GM12878 (cell line): ENCODE data around the gene CRNKL1. TPM values are rescaled to one million over a fixed set of nuclear protein-coding genes. Genes with fewer than 3 reads are reported as not detected.

Experiments
- ATAC-seq: fragments of 200-7000 bp; cut with Tn5 transposase; 3 replicates; pipeline ENCODE4 v1.9.1; 2020; ENCODE audit warnings: mild to moderate bottlenecking, moderate library complexity
- BruUV-seq: library from RNA; stranded (reverse); fragments of 400-500 nt; replicated peaks from 2 replicates; lab custom pipeline; 2021; lab: Mats Ljungman, UMichigan
- CTCF ChIA-PET: fragments of 300-600 bp; sonication (Branson Sonifier 250); formaldehyde crosslinking; extraction: SDS; loops from one replicate; lab custom pipeline; 2021; ENCODE audit warnings: inconsistent platforms; lab: Yijun Ruan, JAX
- POLR2A ChIA-PET: fragments of 350-600 bp; formaldehyde crosslinking; extraction: SDS; loops from one replicate; lab custom pipeline; 2021; ENCODE audit warnings: inconsistent platforms; lab: Charles Lee
- RAD21 ChIA-PET: fragments of 300-600 bp; sonication (Branson Sonifier 250); formaldehyde crosslinking; loops from one replicate; lab custom pipeline; 2023; ENCODE audit warnings: antibody characterized with exemption; ENCODE audit not compliant: unreplicated experiment; lab: Charles Lee
- SMC1A ChIA-PET: fragments of 300-600 bp; sonication (Branson Sonifier 250); formaldehyde crosslinking; loops from one replicate; lab custom pipeline; 2023; ENCODE audit not compliant: unreplicated experiment, uncharacterized antibody; lab: Charles Lee
- DNase-seq: peaks from one replicate; pipeline ENCODE4 v3.0.0-alpha.2; 2011; ENCODE audit warnings: low read depth, low spot score
- FAIRE-seq: peaks from 3 replicates; lab custom pipeline; 2011; peaks lifted over from hg19 to GRCh38; lab: Jason Lieb, UNC
- H2AFZ ChIP-seq: 2 replicates; pipeline ENCODE4 v1.6.0; 2011; ENCODE audit warnings: low read depth, low read length, control low read depth; ENCODE audit not compliant: control insufficient read depth
- H3K27ac ChIP-seq: 2 replicates; pipeline ENCODE4 v1.5.1; 2011; ENCODE audit warnings: control low read depth; ENCODE audit not compliant: control insufficient read depth, insufficient read depth
- H3K27me3 ChIP-seq, 2 experiments: replicated peaks in 1 of 2; 2 replicates each; pipeline versions ENCODE4 v1.6.0 to v1.6.1; 2011; ENCODE audit warnings: low read length in 1 of 2; ENCODE audit not compliant: control insufficient read depth in 2 of 2, insufficient read depth in 2 of 2
- H3K36me3 ChIP-seq, 2 experiments: 2 replicates each; pipeline ENCODE4 v1.5.1; 2011; ENCODE audit warnings: low read length in 1 of 2; ENCODE audit not compliant: control insufficient read depth in 2 of 2, insufficient read depth in 2 of 2
- H3K4me1 ChIP-seq: 2 replicates; pipeline ENCODE4 v1.6.1; 2011; ENCODE audit warnings: mild to moderate bottlenecking, low read length, moderate library complexity, mixed read lengths; ENCODE audit not compliant: control insufficient read depth, insufficient read depth
- H3K4me2 ChIP-seq: 2 replicates; pipeline ENCODE4 v1.6.0; 2011; ENCODE audit warnings: control low read depth; ENCODE audit not compliant: control insufficient read depth, insufficient read depth
- H3K4me3 ChIP-seq: fragments of 200-600 bp; sonication (generic); 2 replicates; pipeline ENCODE4 v1.5.1; 2016
- H3K79me2 ChIP-seq: 2 replicates; pipeline ENCODE4 v1.6.0; 2011; ENCODE audit warnings: low read length; ENCODE audit not compliant: control insufficient read depth, insufficient read depth
- H3K9ac ChIP-seq: 2 replicates; pipeline ENCODE4 v1.8.0; 2011; ENCODE audit warnings: low read length, control low read depth, mixed read lengths; ENCODE audit not compliant: control insufficient read depth, insufficient read depth
- H3K9me3 ChIP-seq: replicated peaks from 3 replicates; pipeline ENCODE4 v1.5.1; 2011; ENCODE audit warnings: mild to moderate bottlenecking, low read length; ENCODE audit not compliant: control insufficient read depth, insufficient read depth
- H4K20me1 ChIP-seq: 2 replicates; pipeline ENCODE4 v1.6.0; 2011; ENCODE audit not compliant: control insufficient read depth, insufficient read depth
- BCL3 ChIP-seq: IDR thresholded peaks from 2 replicates; pipeline ENCODE4 v1.6.1; 2011; ENCODE audit warnings: borderline replicate concordance, low read depth, mild to moderate bottlenecking, moderate library complexity, low read length; ENCODE audit not compliant: insufficient read depth, poor library complexity, severe bottlenecking
- CHD4 ChIP-seq: fragments of 200-600 bp; sonication (generic); IDR thresholded peaks from 2 replicates; pipeline ENCODE4 v1.6.1; 2016; ENCODE audit warnings: mild to moderate bottlenecking
- EP300 ChIP-seq, 2 experiments: fragments of 150-350 bp in 1 of 2; IDR thresholded peaks; 2 replicates each; pipeline ENCODE4 v1.6.1; 2011 to 2012; ENCODE audit warnings: low read depth in 2 of 2, low read length in 2 of 2, borderline replicate concordance in 1 of 2, improper control_type of control experiment in 1 of 2, inconsistent platforms in 1 of 2; ENCODE audit not compliant: control insufficient read depth in 1 of 2
- MXI1 ChIP-seq: fragments of 150-350 bp; IDR thresholded peaks from 2 replicates; pipeline ENCODE4 v1.6.1; 2011; ENCODE audit warnings: low read depth, mild to moderate bottlenecking, inconsistent platforms, low read length, improper control_type of control experiment
- NFIC ChIP-seq: IDR thresholded peaks from 2 replicates; pipeline ENCODE4 v1.6.1; 2012; ENCODE audit warnings: low read depth, mild to moderate bottlenecking, inconsistent platforms, low read length, moderate library complexity
- RAD21 ChIP-seq: IDR thresholded peaks from 2 replicates; pipeline ENCODE4 v1.6.1; 2011; ENCODE audit warnings: mild to moderate bottlenecking, low read depth, low read length, moderate library complexity; ENCODE audit not compliant: insufficient read depth
- SMAD5 ChIP-seq: IDR thresholded peaks from 2 replicates; pipeline ENCODE4 v1.6.1; 2016; ENCODE audit warnings: antibody characterized with exemption, low read depth
- USF1 ChIP-seq: IDR thresholded peaks from 2 replicates; pipeline ENCODE4 v1.6.1; 2011; ENCODE audit warnings: borderline replicate concordance, low read depth, mild to moderate bottlenecking, moderate library complexity, mixed read lengths, low read length; ENCODE audit not compliant: insufficient read depth; ENCODE audit errors: extremely low read length
- ZBTB4 ChIP-seq: fragments of 450-650 bp; formaldehyde crosslinking; IDR thresholded peaks from 2 replicates; pipeline ENCODE4 v1.4.0; 2022; ENCODE audit warnings: mild to moderate bottlenecking, moderate library complexity
- ZNF274 ChIP-seq: IDR thresholded peaks from one replicate; pipeline ENCODE4 v1.8.0; 2011; ENCODE audit not compliant: insufficient read length, insufficient read depth
- ZZZ3 ChIP-seq: IDR thresholded peaks from 2 replicates; pipeline ENCODE4 v1.6.1; 2011; ENCODE audit warnings: low read depth; ENCODE audit not compliant: control insufficient read depth, insufficient read length
- WGBS: methylation state at CpG from one replicate; pipeline ENCODE4 v1.1.6; 2016; ENCODE audit warnings: low lambda C conversion rate; ENCODE audit not compliant: insufficient replicate concordance, insufficient coverage; ENCODE audit errors: missing lambda C conversion rate; 5-methylcytosine and 5-hydroxymethylcytosine counted together
- in situ Hi-C: fragments of 300-500 bp; cut with MboI; formaldehyde crosslinking; loops from 9 replicates; pipeline ENCODE4 v1.14.3; 2018; ENCODE audit warnings: mixed read lengths
- intact Hi-C: fragments of 100-400 bp; cut with micrococcal nuclease; formaldehyde crosslinking; loops from one replicate; pipeline ENCODE4 v1.14.2; 2022; ENCODE audit not compliant: unreplicated experiment
- polyA plus RNA-seq, 11 experiments: library from polyadenylated mRNA; depleted of rRNA in 4 of 11; unstranded in 6 of 11; stranded (reverse) in 5 of 11; fragments of >200 nt; fragmentation: Nextera tagmentation in 4 of 11; fragmentation: Illumina TruSeq in 1 of 11; extraction: Ambion mirVana in 4 of 11; extraction: Trizol in 1 of 11; gene quantifications; 1 replicate in 1 of 11; 2 replicates in 10 of 11; pipeline versions ENCODE4 v1.2.1 to v1.2.3, GENCODE V29; 2011 to 2016; ENCODE audit warnings: inconsistent platforms in 2 of 11, missing spikeins in 2 of 11, low read depth in 1 of 11
- total RNA-seq, 4 experiments: library from RNA; depleted of rRNA in 3 of 4; stranded (reverse); fragments of >200 nt in 3 of 4; fragmentation: Illumina TruSeq in 1 of 4; extraction: Trizol in 1 of 4; gene quantifications; 2 replicates each; pipeline versions ENCODE4 v1.2.1 to v1.2.3, GENCODE V29; 2013 to 2021
- TF ChIP-seq, protein P1 (sequence below): IDR thresholded peaks from 2 replicates; pipeline ENCODE4 v1.6.1; 2011; ENCODE audit warnings: low read depth, low read length, improper control_type of control experiment, borderline replicate concordance
- TF ChIP-seq, protein P2 (sequence below): IDR thresholded peaks from 2 replicates; pipeline ENCODE4 v1.6.1; 2012; ENCODE audit warnings: low read depth, low read length, improper control_type of control experiment
- TF ChIP-seq, protein P3 (sequence below): fragments of 150-350 bp; IDR thresholded peaks from 2 replicates; pipeline ENCODE4 v1.6.1; 2014; ENCODE audit warnings: mild to moderate bottlenecking, low read depth, low read length

Gene CRNKL1
- total and polyA plus RNA-seq, 10 of the 15 experiments (the other 5 are each of a cell fraction or from before 2014, with no cell fraction given): 9.5 to 28.4 (median 17.5) TPM

DNA sequence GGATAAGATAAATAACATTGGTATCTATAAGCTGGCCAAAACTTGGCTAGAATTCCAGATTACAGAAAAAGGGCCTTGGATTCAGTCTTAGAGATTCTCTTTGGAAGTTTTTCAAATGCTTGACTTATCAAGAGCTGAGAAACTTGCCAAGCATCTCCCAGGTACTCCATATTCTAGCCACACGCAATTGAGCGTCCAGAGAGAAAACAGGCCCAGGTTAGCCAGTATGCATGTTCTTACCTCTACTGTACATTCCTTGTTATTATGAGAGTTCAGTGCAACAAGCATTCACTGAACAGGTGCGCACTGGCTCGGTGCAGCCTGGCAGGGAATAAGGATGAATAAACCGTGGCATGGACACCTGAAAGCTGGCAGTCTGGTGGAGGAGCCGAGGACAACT, 13.7 kb downstream of the CRNKL1 start:
- Histone ChIP-seq H4K20me1 (no peaks in the 10 kb centered on the region), H3K36me3 (peaks cover 5 to 26% of the 10 kb centered on the region in 2 experiments), H3K79me2 (no peaks in the 10 kb centered on the region), H3K4me1 (no peaks in the 10 kb centered on the region), H2AFZ (no peak overlapping the region), H3K27me3 (no peaks in the 10 kb centered on the region), H3K9me3 (no peaks in the 10 kb centered on the region), H3K4me2 (no peak overlapping the region), H3K27ac (no peak overlapping the region), H3K4me3 (no peak overlapping the region), H3K9ac (no peak overlapping the region)
- in situ Hi-C loops: no loop called here
- no peak for FAIRE-seq
- DNase-seq: no peak
- ChIA-PET RAD21 (no interaction called here), CTCF (interaction anchor here (1.0 kb wide), 1 partner anchor 12 kb away, joined by 3 read pairs; no protein-coding TSS in a partner anchor), POLR2A (interaction anchor here (0.6 kb wide), 1 partner anchor 357 kb away, joined by 3 read pairs; no protein-coding TSS in a partner anchor), SMC1A (no interaction called here)
- WGBS: 97% methylated on average over 6 of the region's 6 CpGs
- BruUV-seq: no TSS peak
- intact Hi-C loops: no loop called here
- ATAC-seq: no peak
- TF ChIP-seq ZBTB4 (CRISPR knock-in tag) (no peak), SMAD5 (no peak), ZZZ3 (no peak), BCL3 (no peak), CHD4 (no peak), MXI1 (no peak), EP300 (IDR thresholded peaks at IDR 0.05; ENCODE audit: borderline replicate concordance in 1 of 2, control insufficient read depth in 1 of 2, low read depth in 2 of 2, low read length in 2 of 2) (no peak), NFIC (no peak), USF1 (no peak), ZNF274 (no peak), RAD21 (no peak)
- TF ChIP-seq, protein P1, sequence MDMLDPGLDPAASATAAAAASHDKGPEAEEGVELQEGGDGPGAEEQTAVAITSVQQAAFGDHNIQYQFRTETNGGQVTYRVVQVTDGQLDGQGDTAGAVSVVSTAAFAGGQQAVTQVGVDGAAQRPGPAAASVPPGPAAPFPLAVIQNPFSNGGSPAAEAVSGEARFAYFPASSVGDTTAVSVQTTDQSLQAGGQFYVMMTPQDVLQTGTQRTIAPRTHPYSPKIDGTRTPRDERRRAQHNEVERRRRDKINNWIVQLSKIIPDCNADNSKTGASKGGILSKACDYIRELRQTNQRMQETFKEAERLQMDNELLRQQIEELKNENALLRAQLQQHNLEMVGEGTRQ: no peak
- TF ChIP-seq, protein P2, sequence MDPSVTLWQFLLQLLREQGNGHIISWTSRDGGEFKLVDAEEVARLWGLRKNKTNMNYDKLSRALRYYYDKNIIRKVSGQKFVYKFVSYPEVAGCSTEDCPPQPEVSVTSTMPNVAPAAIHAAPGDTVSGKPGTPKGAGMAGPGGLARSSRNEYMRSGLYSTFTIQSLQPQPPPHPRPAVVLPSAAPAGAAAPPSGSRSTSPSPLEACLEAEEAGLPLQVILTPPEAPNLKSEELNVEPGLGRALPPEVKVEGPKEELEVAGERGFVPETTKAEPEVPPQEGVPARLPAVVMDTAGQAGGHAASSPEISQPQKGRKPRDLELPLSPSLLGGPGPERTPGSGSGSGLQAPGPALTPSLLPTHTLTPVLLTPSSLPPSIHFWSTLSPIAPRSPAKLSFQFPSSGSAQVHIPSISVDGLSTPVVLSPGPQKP: no peak
- TF ChIP-seq, protein P3, sequence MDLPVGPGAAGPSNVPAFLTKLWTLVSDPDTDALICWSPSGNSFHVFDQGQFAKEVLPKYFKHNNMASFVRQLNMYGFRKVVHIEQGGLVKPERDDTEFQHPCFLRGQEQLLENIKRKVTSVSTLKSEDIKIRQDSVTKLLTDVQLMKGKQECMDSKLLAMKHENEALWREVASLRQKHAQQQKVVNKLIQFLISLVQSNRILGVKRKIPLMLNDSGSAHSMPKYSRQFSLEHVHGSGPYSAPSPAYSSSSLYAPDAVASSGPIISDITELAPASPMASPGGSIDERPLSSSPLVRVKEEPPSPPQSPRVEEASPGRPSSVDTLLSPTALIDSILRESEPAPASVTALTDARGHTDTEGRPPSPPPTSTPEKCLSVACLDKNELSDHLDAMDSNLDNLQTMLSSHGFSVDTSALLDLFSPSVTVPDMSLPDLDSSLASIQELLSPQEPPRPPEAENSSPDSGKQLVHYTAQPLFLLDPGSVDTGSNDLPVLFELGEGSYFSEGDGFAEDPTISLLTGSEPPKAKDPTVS: no peak
